Measurements from ENCODE around the gene MIS12.
A peak's percentile ranks its signal among the peaks of the same experiment; 100 is the strongest.

MIS12 gene

DNA sequence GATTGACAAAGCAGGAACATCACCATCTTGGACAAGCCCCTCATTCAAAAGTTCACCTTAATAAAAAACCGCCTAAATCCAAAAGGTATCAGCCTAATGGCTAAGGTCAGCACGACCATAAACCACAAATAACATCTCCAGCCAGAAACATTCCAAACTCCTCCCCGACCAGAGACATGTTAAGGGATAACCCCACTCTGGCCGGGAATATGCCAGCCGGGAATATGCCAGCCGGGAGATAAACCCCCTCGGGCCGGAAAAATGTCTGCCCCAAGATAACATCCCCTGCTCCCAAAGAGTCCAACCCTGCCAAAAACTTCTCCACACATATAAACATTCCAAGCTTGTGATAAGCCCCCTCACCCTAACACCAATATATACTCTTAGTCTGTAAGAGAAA lies 18.9 kb upstream of the MIS12 start:
- Histone ChIP-seq H3K4me1 (ENCODE audit: control insufficient read depth, insufficient read depth, low read length) (peaks cover 6% of the 10 kb centered on the region), H3K9me3 (ENCODE audit: control insufficient read depth, low read length) (no peaks in the 10 kb centered on the region), H3K4me3 (ENCODE audit: insufficient read depth, low read depth, low read length) (peak overlapping the region; percentile 90), H3K27me3 (ENCODE audit: control insufficient read depth, insufficient read depth, low read length, poor library complexity, severe bottlenecking) (no peaks in the 10 kb centered on the region), H3K27ac (ENCODE audit: insufficient read depth, low read depth, low read length, poor library complexity, severe bottlenecking) (no peak overlapping the region), H3K36me3 (ENCODE audit: control insufficient read depth, insufficient read depth, low read length) (no peaks in the 10 kb centered on the region)
- 4 to 5% methylated on average over 8 of the region's 8 CpGs for WGBS, 2 experiments

- H3K36me3 ChIP-seq (ENCODE audit: control insufficient read depth, insufficient read depth, low read length) = no peaks in the 10 kb centered on the region
- peaks cover 6% of the 10 kb centered on the region for H3K4me1 ChIP-seq (ENCODE audit: control insufficient read depth, insufficient read depth, low read length)
- 0% methylated on average over 17 of the region's 17 CpGs for WGBS, 2 experiments
Observed at GRCh38 chr17:5468075-5468473, 18.3 kb upstream of the MIS12 start.

GRCh38 chr17:5472511-5472910 lies 13.9 kb upstream of the MIS12 start:
- H3K27me3 ChIP-seq (ENCODE audit: control insufficient read depth, insufficient read depth, low read length, poor library complexity, severe bottlenecking) = no peaks in the 10 kb centered on the region

More at GRCh38 chr17:5468075-5468473, 18.3 kb upstream of the MIS12 start:
- H3K9me3 ChIP-seq (ENCODE audit: control insufficient read depth, low read length) = no peaks in the 10 kb centered on the region
- peak overlapping the region; percentile 71 for H3K27ac ChIP-seq (ENCODE audit: insufficient read depth, low read depth, low read length, poor library complexity, severe bottlenecking)
- H3K4me3 ChIP-seq (ENCODE audit: insufficient read depth, low read depth, low read length) = peak overlapping the region; percentile 90
- no peaks in the 10 kb centered on the region for H3K27me3 ChIP-seq (ENCODE audit: control insufficient read depth, insufficient read depth, low read length, poor library complexity, severe bottlenecking)

DNA sequence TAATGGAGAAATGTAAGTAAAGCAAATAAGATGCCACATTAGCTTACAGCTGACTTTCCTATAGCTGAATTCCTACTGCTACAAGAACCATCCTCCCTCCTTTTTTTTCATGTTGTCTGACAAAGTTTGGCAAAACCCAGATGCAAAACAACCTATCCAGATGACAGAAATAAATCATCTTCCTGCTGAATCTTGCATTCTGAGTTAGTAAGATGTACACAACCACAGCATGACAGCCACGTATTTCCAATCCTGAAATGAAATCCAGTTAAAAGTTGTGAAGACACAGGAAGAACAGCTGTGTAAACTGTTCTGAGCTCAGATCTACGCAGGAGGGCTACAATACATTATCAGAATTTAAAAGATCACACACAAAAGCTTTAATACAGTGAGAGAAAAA lies 12.5 kb upstream of the MIS12 start:
- peaks cover 33% of the 10 kb centered on the region for H3K36me3 ChIP-seq (ENCODE audit: control insufficient read depth, insufficient read depth, low read length)
- H3K4me3 ChIP-seq (ENCODE audit: insufficient read depth, low read depth, low read length) = no peak overlapping the region
- no peaks in the 10 kb centered on the region for H3K9me3 ChIP-seq (ENCODE audit: control insufficient read depth, low read length)
- no peak overlapping the region for H3K27ac ChIP-seq (ENCODE audit: insufficient read depth, low read depth, low read length, poor library complexity, severe bottlenecking)
- no peaks in the 10 kb centered on the region for H3K4me1 ChIP-seq (ENCODE audit: control insufficient read depth, insufficient read depth, low read length)
- WGBS, 2 experiments = 87 to 88% methylated on average over 1 to 2 of the region's 2 CpGs
- no peaks in the 10 kb centered on the region for H3K27me3 ChIP-seq (ENCODE audit: control insufficient read depth, insufficient read depth, low read length, poor library complexity, severe bottlenecking)

More at GRCh38 chr17:5472511-5472910, 13.9 kb upstream of the MIS12 start:
- Histone ChIP-seq H3K4me1 (ENCODE audit: control insufficient read depth, insufficient read depth, low read length) (no peaks in the 10 kb centered on the region), H3K27ac (ENCODE audit: insufficient read depth, low read depth, low read length, poor library complexity, severe bottlenecking) (no peak overlapping the region), H3K36me3 (ENCODE audit: control insufficient read depth, insufficient read depth, low read length) (peaks cover 19% of the 10 kb centered on the region), H3K9me3 (ENCODE audit: control insufficient read depth, low read length) (no peaks in the 10 kb centered on the region), H3K4me3 (ENCODE audit: insufficient read depth, low read depth, low read length) (no peak overlapping the region)
- 83 to 89% methylated on average over 3 of the region's 3 CpGs for WGBS, 2 experiments

DNA sequence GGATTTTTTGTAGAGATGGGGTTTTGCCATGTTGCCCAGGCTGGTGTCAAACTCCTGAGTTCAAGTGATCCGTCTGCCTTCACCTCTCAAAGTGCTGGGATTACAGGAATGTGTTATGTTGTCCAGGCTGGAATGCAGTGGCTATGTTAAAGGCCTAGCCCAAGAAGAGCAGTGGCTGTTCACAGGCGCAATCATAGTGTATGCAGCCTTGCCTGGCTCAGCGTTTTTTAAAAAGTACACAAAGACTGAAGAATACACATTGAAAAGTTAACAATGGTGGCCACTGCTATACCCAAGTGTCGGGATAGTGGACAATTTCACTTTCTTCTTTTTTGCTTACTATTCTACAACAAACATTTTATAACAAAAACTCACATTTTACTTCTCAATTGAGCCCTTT lies 7.4 kb upstream of the MIS12 start:
- H3K4me1 ChIP-seq (ENCODE audit: control insufficient read depth, insufficient read depth, low read length) = no peaks in the 10 kb centered on the region
- no peaks in the 10 kb centered on the region for H3K9me3 ChIP-seq (ENCODE audit: control insufficient read depth, low read length)
- peaks cover 49% of the 10 kb centered on the region for H3K36me3 ChIP-seq (ENCODE audit: control insufficient read depth, insufficient read depth, low read length)
- H3K27me3 ChIP-seq (ENCODE audit: control insufficient read depth, insufficient read depth, low read length, poor library complexity, severe bottlenecking) = no peaks in the 10 kb centered on the region
- 94 to 96% methylated on average over 4 of the region's 4 CpGs for WGBS, 2 experiments
- H3K4me3 ChIP-seq (ENCODE audit: insufficient read depth, low read depth, low read length) = no peak overlapping the region
- no peak overlapping the region for H3K27ac ChIP-seq (ENCODE audit: insufficient read depth, low read depth, low read length, poor library complexity, severe bottlenecking)

DNA sequence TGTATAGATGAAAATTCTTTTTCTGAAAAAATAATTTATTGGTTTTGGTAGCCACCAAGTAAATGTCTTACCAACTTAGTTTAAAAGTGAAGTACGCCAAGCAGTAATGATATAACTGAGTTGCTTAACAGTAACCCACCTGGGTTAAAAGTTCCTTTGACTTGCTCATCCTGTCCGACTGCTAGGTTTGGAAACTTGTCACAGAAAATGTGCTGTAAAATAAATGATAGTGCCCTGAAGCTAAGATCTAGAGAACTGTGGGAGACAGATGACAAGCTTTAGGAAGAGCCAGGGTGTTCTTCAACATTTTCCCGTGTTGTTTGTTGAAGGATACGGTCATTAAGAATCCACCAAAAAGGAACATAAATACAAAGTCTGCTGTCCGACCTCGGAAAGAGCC lies 5.4 kb upstream of the MIS12 start:
- no peak overlapping the region for H3K27ac ChIP-seq (ENCODE audit: insufficient read depth, low read depth, low read length, poor library complexity, severe bottlenecking)
- H3K9me3 ChIP-seq (ENCODE audit: control insufficient read depth, low read length) = no peaks in the 10 kb centered on the region
- H3K4me1 ChIP-seq (ENCODE audit: control insufficient read depth, insufficient read depth, low read length) = no peaks in the 10 kb centered on the region
- no peak overlapping the region for H3K4me3 ChIP-seq (ENCODE audit: insufficient read depth, low read depth, low read length)
- peaks cover 42% of the 10 kb centered on the region for H3K36me3 ChIP-seq (ENCODE audit: control insufficient read depth, insufficient read depth, low read length)
- no peaks in the 10 kb centered on the region for H3K27me3 ChIP-seq (ENCODE audit: control insufficient read depth, insufficient read depth, low read length, poor library complexity, severe bottlenecking)
- 89 to 95% methylated on average over 6 of the region's 6 CpGs for WGBS, 2 experiments

- H3K36me3 ChIP-seq (ENCODE audit: control insufficient read depth, insufficient read depth, low read length) = peaks cover 42% of the 10 kb centered on the region
- WGBS, 2 experiments = 96 to 97% methylated on average over 4 of the region's 4 CpGs
- no peak overlapping the region for H3K4me3 ChIP-seq (ENCODE audit: insufficient read depth, low read depth, low read length)
- H3K27me3 ChIP-seq (ENCODE audit: control insufficient read depth, insufficient read depth, low read length, poor library complexity, severe bottlenecking) = no peaks in the 10 kb centered on the region
- H3K27ac ChIP-seq (ENCODE audit: insufficient read depth, low read depth, low read length, poor library complexity, severe bottlenecking) = no peak overlapping the region
- no peaks in the 10 kb centered on the region for H3K4me1 ChIP-seq (ENCODE audit: control insufficient read depth, insufficient read depth, low read length)
- no peaks in the 10 kb centered on the region for H3K9me3 ChIP-seq (ENCODE audit: control insufficient read depth, low read length)
Observed at GRCh38 chr17:5481451-5481850, 4.9 kb upstream of the MIS12 start.

GRCh38 chr17:5485270-5486205 lies 828 bp upstream of the MIS12 start, which contains the start of gene DERL2:
Gene DERL2, minus strand, starts transcription at chr17:5486178. Its CDS starts 17 bp downstream, at chr17:5486161.
- 0 to 4% methylated on average over 27 to 28 of the region's 29 CpGs for whole genome bisulfite sequencing, 2 experiments
- H3K4me1 ChIP-seq (ENCODE audit: control insufficient read depth, insufficient read depth, low read length) = no peaks in the 10 kb centered on the region
- H3K27ac ChIP-seq (ENCODE audit: insufficient read depth, low read depth, low read length, poor library complexity, severe bottlenecking) = peak within 1 kb of the TSS; percentile 100
- H3K27me3 ChIP-seq (ENCODE audit: control insufficient read depth, insufficient read depth, low read length, poor library complexity, severe bottlenecking) = no peaks in the 10 kb centered on the region
- peak within 1 kb of the TSS; percentile 95 for H3K4me3 ChIP-seq (ENCODE audit: insufficient read depth, low read depth, low read length)
- peaks cover 31% of the 10 kb centered on the region for H3K36me3 ChIP-seq (ENCODE audit: control insufficient read depth, insufficient read depth, low read length)
- H3K9me3 ChIP-seq (ENCODE audit: control insufficient read depth, low read length) = no peaks in the 10 kb centered on the region

DNA sequence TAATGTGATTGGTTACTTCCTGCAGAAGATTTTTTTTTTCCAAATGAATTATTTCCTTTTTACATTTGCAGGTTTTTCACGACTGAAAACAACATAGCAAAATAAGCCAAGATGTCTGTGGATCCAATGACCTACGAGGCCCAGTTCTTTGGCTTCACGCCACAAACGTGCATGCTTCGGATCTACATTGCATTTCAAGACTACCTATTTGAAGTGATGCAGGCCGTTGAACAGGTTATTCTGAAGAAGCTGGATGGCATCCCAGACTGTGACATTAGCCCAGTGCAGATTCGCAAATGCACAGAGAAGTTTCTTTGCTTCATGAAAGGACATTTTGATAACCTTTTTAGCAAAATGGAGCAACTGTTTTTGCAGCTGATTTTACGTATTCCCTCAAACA lies 2.4 kb downstream of the MIS12 start:
- no peaks in the 10 kb centered on the region for H3K9me3 ChIP-seq (ENCODE audit: control insufficient read depth, low read length)
- no peaks in the 10 kb centered on the region for H3K4me1 ChIP-seq (ENCODE audit: control insufficient read depth, insufficient read depth, low read length)
- H3K27me3 ChIP-seq (ENCODE audit: control insufficient read depth, insufficient read depth, low read length, poor library complexity, severe bottlenecking) = no peaks in the 10 kb centered on the region
- no peak overlapping the region for H3K27ac ChIP-seq (ENCODE audit: insufficient read depth, low read depth, low read length, poor library complexity, severe bottlenecking)
- WGBS, 2 experiments = 96 to 98% methylated on average over 8 of the region's 8 CpGs
- H3K4me3 ChIP-seq (ENCODE audit: insufficient read depth, low read depth, low read length) = no peak overlapping the region
- H3K36me3 ChIP-seq (ENCODE audit: control insufficient read depth, insufficient read depth, low read length) = peaks cover 28% of the 10 kb centered on the region

DNA sequence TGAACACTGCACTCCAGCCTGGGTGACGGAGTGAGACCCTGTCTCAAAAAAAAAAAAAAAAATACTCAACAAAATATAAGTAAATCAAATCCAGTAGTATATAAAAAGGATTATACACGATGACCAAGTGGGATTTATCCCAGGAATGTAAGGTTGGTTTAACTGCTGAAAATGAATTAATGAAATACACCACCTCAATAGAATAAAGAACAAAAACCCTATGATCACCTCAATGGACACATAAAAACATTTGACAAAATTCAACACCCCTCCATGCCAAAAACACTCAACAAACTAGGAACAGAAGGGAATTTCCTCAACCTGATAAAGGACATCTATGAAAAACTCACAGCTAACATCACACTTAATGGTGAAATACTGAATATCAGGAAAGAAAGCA lies 6.6 kb downstream of the MIS12 start:
- peaks cover 26% of the 10 kb centered on the region for H3K36me3 ChIP-seq (ENCODE audit: control insufficient read depth, insufficient read depth, low read length)
- no peaks in the 10 kb centered on the region for H3K4me1 ChIP-seq (ENCODE audit: control insufficient read depth, insufficient read depth, low read length)
- no peak overlapping the region for H3K4me3 ChIP-seq (ENCODE audit: insufficient read depth, low read depth, low read length)
- no peak overlapping the region for H3K27ac ChIP-seq (ENCODE audit: insufficient read depth, low read depth, low read length, poor library complexity, severe bottlenecking)
- H3K27me3 ChIP-seq (ENCODE audit: control insufficient read depth, insufficient read depth, low read length, poor library complexity, severe bottlenecking) = peaks cover 5% of the 10 kb centered on the region
- H3K9me3 ChIP-seq (ENCODE audit: control insufficient read depth, low read length) = no peaks in the 10 kb centered on the region
- WGBS, 2 experiments = 60% methylated on average over 1 of the region's 2 CpGs; no CpG with 5 or more reads in 1 of the 2 experiments
